Left renal cortex interstitium (tissue), 4 donors: Measurements from ENCODE around the gene OR4D6. TPM values are rescaled to one million over a fixed set of nuclear protein-coding genes. Genes with fewer than 3 reads are reported as not detected.
"Not testable (repeated sequence)": the region's sequence is repeated elsewhere in the genome, so short reads cannot be mapped to it uniquely, and the experiment has no call there.

Experiments used
- DNase-seq, 4 donors: peaks; one replicate each; pipeline ENCODE4 v3.0.0-alpha.2; 2013; ENCODE audit warnings: low read depth in 4 of 4, low spot score in 2 of 4, missing footprints in 1 of 4
- polyA plus RNA-seq, 4 donors: library from polyadenylated mRNA; unstranded; fragments of 120-200 nt; gene quantifications; one replicate each; pipeline ENCODE4 v1.2.1, GENCODE V29; 2013; ENCODE audit not compliant: insufficient read length in 4 of 4

Gene OR4D6
- polyA plus RNA-seq: not detected

GRCh38 chr11:59456661-59457060, at the start of gene OR4D6:
TSS of gene OR4D6 (plus strand) at chr11:59456961. CDS start at chr11:59456961, 0 bp downstream.
- DNase-seq: no peak

- no peak for DNase-seq
Measured at GRCh38 chr11:59413646-59414045, 43.1 kb upstream of the OR4D6 start.

GRCh38 chr11:59415111-59415510, 41.6 kb upstream of the OR4D6 start:
- DNase-seq: no peak

GRCh38 chr11:59416613-59417012, 40.1 kb upstream of the OR4D6 start:
- DNase-seq: no peak

- no peak for DNase-seq
Measured at GRCh38 chr11:59417023-59417422, 39.7 kb upstream of the OR4D6 start.

- no peak for DNase-seq
Measured at GRCh38 chr11:59418156-59418555, 38.6 kb upstream of the OR4D6 start.

GRCh38 chr11:59423835-59424234, 32.9 kb upstream of the OR4D6 start:
- DNase-seq: no peak

- DNase-seq: no peak
Measured at GRCh38 chr11:59425131-59425530, 31.6 kb upstream of the OR4D6 start.

- no peak for DNase-seq
Measured at GRCh38 chr11:59426361-59427067, 30.2 kb upstream of the OR4D6 start, which contains the start of gene OR5A2. TSS of gene OR5A2 (minus strand) at chr11:59426413. CDS start at chr11:59422953, 3,460 bp downstream.

- no peak for DNase-seq
Measured at GRCh38 chr11:59427068-59427382, 29.7 kb upstream of the OR4D6 start.

- DNase-seq: peak in 2 of 4 donors; percentile 12 to 17
Measured at GRCh38 chr11:59429924-59430516, 26.7 kb upstream of the OR4D6 start.

- no peak for DNase-seq
Measured at GRCh38 chr11:59436169-59436568, 20.6 kb upstream of the OR4D6 start, which contains the start of gene OR5A1. TSS of gene OR5A1 (plus strand) at chr11:59436469. CDS start at chr11:59443169, 6,700 bp downstream.

- no peak for DNase-seq
Measured at GRCh38 chr11:59437770-59438169, 19.0 kb upstream of the OR4D6 start.

GRCh38 chr11:59445624-59446023, 11.1 kb upstream of the OR4D6 start:
- DNase-seq: not testable (repeated sequence)

GRCh38 chr11:59448484-59448883, 8.3 kb upstream of the OR4D6 start:
- no peak for DNase-seq

- DNase-seq: no peak
Measured at GRCh38 chr11:59459916-59460315, 3.2 kb downstream of the OR4D6 start.

- DNase-seq: no peak
Measured at GRCh38 chr11:59463190-59463641, 6.5 kb downstream of the OR4D6 start.

- no peak for DNase-seq
Measured at GRCh38 chr11:59473015-59473414, 16.3 kb downstream of the OR4D6 start, which contains the start of gene OR4D10. TSS of gene OR4D10 (plus strand) at chr11:59473315. CDS start at chr11:59477430, 4,115 bp downstream.

GRCh38 chr11:59475176-59475575, 18.4 kb downstream of the OR4D6 start:
- DNase-seq: no peak

GRCh38 chr11:59479906-59480305, 23.1 kb downstream of the OR4D6 start:
- DNase-seq: no peak

GRCh38 chr11:59480359-59480758, 23.6 kb downstream of the OR4D6 start:
- no peak for DNase-seq

- DNase-seq: no peak
Measured at GRCh38 chr11:59501931-59502330, 45.2 kb downstream of the OR4D6 start.
